Breast epithelium (tissue), 3 donors: ENCODE data around the gene ALX4.

ENCODE experiments used
- POLR2AphosphoS5 ChIP-seq, 3 donors: sonication (generic); formaldehyde crosslinking; IDR thresholded peaks; one replicate each; pipeline ENCODE4 v1.6.1; 2017; ENCODE audit warnings: antibody characterized with exemption in 3 of 3
- TF ChIP-seq, protein P1 (sequence below), 3 donors: fragments of 450-650 bp; IDR thresholded peaks; one replicate each; pipeline ENCODE4 v1.5.1; 2016 to 2017; ENCODE audit warnings: antibody characterized with exemption in 3 of 3, mild to moderate bottlenecking in 3 of 3, moderate library complexity in 3 of 3

- TF ChIP-seq, protein P1, sequence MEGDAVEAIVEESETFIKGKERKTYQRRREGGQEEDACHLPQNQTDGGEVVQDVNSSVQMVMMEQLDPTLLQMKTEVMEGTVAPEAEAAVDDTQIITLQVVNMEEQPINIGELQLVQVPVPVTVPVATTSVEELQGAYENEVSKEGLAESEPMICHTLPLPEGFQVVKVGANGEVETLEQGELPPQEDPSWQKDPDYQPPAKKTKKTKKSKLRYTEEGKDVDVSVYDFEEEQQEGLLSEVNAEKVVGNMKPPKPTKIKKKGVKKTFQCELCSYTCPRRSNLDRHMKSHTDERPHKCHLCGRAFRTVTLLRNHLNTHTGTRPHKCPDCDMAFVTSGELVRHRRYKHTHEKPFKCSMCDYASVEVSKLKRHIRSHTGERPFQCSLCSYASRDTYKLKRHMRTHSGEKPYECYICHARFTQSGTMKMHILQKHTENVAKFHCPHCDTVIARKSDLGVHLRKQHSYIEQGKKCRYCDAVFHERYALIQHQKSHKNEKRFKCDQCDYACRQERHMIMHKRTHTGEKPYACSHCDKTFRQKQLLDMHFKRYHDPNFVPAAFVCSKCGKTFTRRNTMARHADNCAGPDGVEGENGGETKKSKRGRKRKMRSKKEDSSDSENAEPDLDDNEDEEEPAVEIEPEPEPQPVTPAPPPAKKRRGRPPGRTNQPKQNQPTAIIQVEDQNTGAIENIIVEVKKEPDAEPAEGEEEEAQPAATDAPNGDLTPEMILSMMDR (IDR thresholded peaks at IDR 0.05) = no peak
- TF ChIP-seq POLR2AphosphoS5 (IDR thresholded peaks at IDR 0.05) = no peak
Measured at GRCh38 chr11:44258190-44258489, 51.8 kb downstream of the ALX4 start.
